H1 (cell line): ENCODE results near the gene WDR64. TPM values are rescaled to one million over a fixed set of nuclear protein-coding genes. Genes with fewer than 3 reads are reported as not detected.
"Not testable (repeated sequence)": the region's sequence is repeated elsewhere in the genome, so short reads cannot be mapped to it uniquely, and the experiment has no call there.

ENCODE experiments used
- CTCF ChIA-PET: fragments of 300-600 bp; sonication (Branson Sonifier 250); formaldehyde crosslinking; loops from one replicate; lab custom pipeline; 2021; ENCODE audit not compliant: partially characterized antibody; lab: Charles Lee
- POLR2A ChIA-PET: fragments of 300-600 bp; sonication (Branson Sonifier 250); formaldehyde crosslinking; loops from one replicate; lab custom pipeline; 2021; ENCODE audit warnings: inconsistent platforms; ENCODE audit not compliant: partially characterized antibody; lab: Charles Lee
- DNase-seq, 2 experiments: peaks; one replicate each; pipeline versions ENCODE4 v3.0.0 to v3.0.0-alpha.2; 2010 to 2022; ENCODE audit warnings: low spot score in 2 of 2, low read depth in 1 of 2, mixed read lengths in 1 of 2
- FAIRE-seq: peaks from 2 replicates; lab custom pipeline; 2011; peaks lifted over from hg19 to GRCh38; lab: Jason Lieb, UNC
- H2AFZ ChIP-seq: 2 replicates; pipeline ENCODE4 v1.8.1; 2012; ENCODE audit warnings: low read length, inconsistent platforms
- H2AK5ac ChIP-seq: 2 replicates; pipeline ENCODE4 v1.6.1; 2013; ENCODE audit warnings: low read depth, low read length
- H2BK120ac ChIP-seq: replicated peaks from 2 replicates; pipeline ENCODE3; 2013; ENCODE audit warnings: low read depth, low read length, inconsistent platforms
- H2BK12ac ChIP-seq: 2 replicates; pipeline ENCODE4 v1.6.1; 2013; ENCODE audit warnings: low read depth, low read length
- H2BK15ac ChIP-seq: 2 replicates; pipeline ENCODE4 v1.6.1; 2013; ENCODE audit warnings: low read length
- H2BK20ac ChIP-seq: 2 replicates; pipeline ENCODE4 v1.6.1; 2013; ENCODE audit warnings: low read length
- H2BK5ac ChIP-seq: 2 replicates; pipeline ENCODE4 v1.6.1; 2013; ENCODE audit warnings: low read depth, low read length
- H3K14ac ChIP-seq: 2 replicates; pipeline ENCODE4 v1.6.1; 2013; ENCODE audit warnings: inconsistent platforms; ENCODE audit not compliant: insufficient read length
- H3K18ac ChIP-seq: 2 replicates; pipeline ENCODE4 v1.6.1; 2013; ENCODE audit warnings: low read length; ENCODE audit errors: extremely low read depth
- H3K23ac ChIP-seq: 2 replicates; pipeline ENCODE4 v1.6.1; 2013; ENCODE audit warnings: inconsistent platforms; ENCODE audit not compliant: insufficient read length
- H3K23me2 ChIP-seq: 2 replicates; pipeline ENCODE4 v1.6.1; 2013; ENCODE audit warnings: low read depth, low read length
- H3K27ac ChIP-seq: 2 replicates; pipeline ENCODE4 v1.6.1; 2011; ENCODE audit warnings: low read depth, low read length, inconsistent platforms
- H3K27me3 ChIP-seq, 4 experiments: replicated peaks in 1 of 4; 1 replicate in 1 of 4; 2 replicates in 3 of 4; pipeline versions ENCODE4 v1.6.1 to v1.8.1; 2011 to 2013; ENCODE audit warnings: low read length in 3 of 4, mild to moderate bottlenecking in 3 of 4, inconsistent platforms in 2 of 4, mixed read lengths in 2 of 4, moderate library complexity in 1 of 4; ENCODE audit not compliant: control insufficient read depth in 3 of 4, insufficient read depth in 3 of 4; ENCODE audit errors: extremely low read depth in 1 of 4
- H3K36me3 ChIP-seq, 4 experiments: 2 replicates each; pipeline versions ENCODE4 v1.6.1 to v1.8.1; 2011 to 2013; ENCODE audit warnings: mild to moderate bottlenecking in 4 of 4, low read length in 3 of 4, moderate library complexity in 2 of 4, control low read depth in 1 of 4, inconsistent platforms in 1 of 4; ENCODE audit not compliant: insufficient read depth in 4 of 4, control insufficient read depth in 2 of 4
- H3K4ac ChIP-seq: replicated peaks from 2 replicates; pipeline ENCODE3; 2013; ENCODE audit warnings: low read length, low read depth, mixed read lengths, inconsistent platforms; ENCODE audit not compliant: insufficient read length
- H3K4me1 ChIP-seq, 4 experiments: replicated peaks in 1 of 4; 1 replicate in 1 of 4; 2 replicates in 3 of 4; pipeline versions ENCODE4 v1.6.1 to v1.8.1; 2011 to 2013; ENCODE audit warnings: low read length in 3 of 4, inconsistent platforms in 2 of 4, mixed read lengths in 1 of 4; ENCODE audit not compliant: insufficient read depth in 4 of 4, control insufficient read depth in 3 of 4
- H3K4me2 ChIP-seq, 2 experiments: 2 replicates each; pipeline versions ENCODE4 v1.6.1 to v1.8.1; 2011 to 2013; ENCODE audit warnings: low read depth in 2 of 2, low read length in 2 of 2, control low read depth in 1 of 2, inconsistent platforms in 1 of 2, mild to moderate bottlenecking in 1 of 2; ENCODE audit not compliant: insufficient read depth in 1 of 2
- H3K4me3 ChIP-seq, 4 experiments: fragments of 200-600, 300-600 bp in 1 of 4; sonication (generic), shearing (Covaris generic), sonication (Bioruptor Twin) in 1 of 4; 2 replicates each; pipeline versions ENCODE4 v1.5.1 to v1.8.1; 2011 to 2016; ENCODE audit warnings: low read length in 4 of 4, low read depth in 3 of 4, control low read depth in 2 of 4, inconsistent platforms in 2 of 4, mild to moderate bottlenecking in 2 of 4, mixed read lengths in 1 of 4, moderate library complexity in 1 of 4; ENCODE audit not compliant: insufficient read depth in 2 of 4; ENCODE audit errors: extremely low read depth in 1 of 4
- H3K56ac ChIP-seq: replicated peaks from 2 replicates; pipeline ENCODE3; 2013; ENCODE audit warnings: low read depth, mild to moderate bottlenecking, mixed read lengths, low read length, inconsistent platforms; ENCODE audit not compliant: insufficient read length
- H3K79me1 ChIP-seq: 2 replicates; pipeline ENCODE4 v1.6.1; 2013; ENCODE audit warnings: low read depth, low read length, control low read depth
- H3K79me2 ChIP-seq, 2 experiments: 2 replicates each; pipeline versions ENCODE4 v1.6.1 to v1.8.1; 2012 to 2013; ENCODE audit warnings: low read length in 2 of 2, mild to moderate bottlenecking in 2 of 2, inconsistent platforms in 1 of 2; ENCODE audit not compliant: insufficient read depth in 2 of 2, control insufficient read depth in 1 of 2
- H3K9ac ChIP-seq, 4 experiments: replicated peaks in 1 of 4; 1 replicate in 1 of 4; 2 replicates in 3 of 4; pipeline versions ENCODE4 v1.6.1 to v1.8.1; 2011 to 2013; ENCODE audit warnings: low read depth in 3 of 4, low read length in 3 of 4, control low read depth in 2 of 4, mild to moderate bottlenecking in 2 of 4, moderate library complexity in 2 of 4, inconsistent platforms in 1 of 4; ENCODE audit errors: extremely low read depth in 1 of 4
- H3K9me3 ChIP-seq, 2 experiments: 2 replicates each; pipeline versions ENCODE4 v1.6.1 to v1.8.1; 2012 to 2013; ENCODE audit warnings: mild to moderate bottlenecking in 2 of 2, moderate library complexity in 2 of 2, control low read depth in 1 of 2, inconsistent platforms in 1 of 2, low read depth in 1 of 2, low read length in 1 of 2, mixed read lengths in 1 of 2; ENCODE audit not compliant: insufficient read depth in 2 of 2
- H4K20me1 ChIP-seq, 2 experiments: replicated peaks in 1 of 2; 2 replicates each; pipeline versions ENCODE3 to v1.8.1; 2011 to 2013; ENCODE audit warnings: inconsistent platforms in 2 of 2, low read length in 2 of 2, mild to moderate bottlenecking in 1 of 2; ENCODE audit not compliant: insufficient read depth in 2 of 2, control insufficient read depth in 1 of 2
- H4K5ac ChIP-seq: 2 replicates; pipeline ENCODE4 v1.6.1; 2013; ENCODE audit warnings: low read length, low read depth, mixed read lengths, inconsistent platforms; ENCODE audit not compliant: insufficient read length
- H4K8ac ChIP-seq: 2 replicates; pipeline ENCODE4 v1.8.0; 2013; ENCODE audit warnings: mild to moderate bottlenecking, moderate library complexity, low read length, inconsistent platforms; ENCODE audit not compliant: insufficient read depth; ENCODE audit errors: extremely low read depth
- H4K91ac ChIP-seq: replicated peaks from 2 replicates; pipeline ENCODE3; 2013; ENCODE audit warnings: low read length, mixed read lengths, inconsistent platforms; ENCODE audit not compliant: insufficient read length
- TAF1 ChIP-seq: IDR thresholded peaks from 2 replicates; pipeline ENCODE4 v1.6.1; 2011; ENCODE audit warnings: mild to moderate bottlenecking, low read depth, low read length
- WGBS, 2 experiments: shearing (Covaris generic) in 1 of 2; methylation state at CpG; one replicate each; pipeline versions ENCODE4 v1.1.6 to v1.1.7; 2013 to 2015; ENCODE audit warnings: low lambda C conversion rate in 2 of 2, mixed read lengths in 2 of 2, inconsistent platforms in 1 of 2, low coverage in 1 of 2, missing lambda C conversion rate in 1 of 2; ENCODE audit not compliant: insufficient replicate concordance in 2 of 2, insufficient coverage in 1 of 2, insufficient read length in 1 of 2; ENCODE audit errors: extremely low coverage in 1 of 2, missing lambda C conversion rate in 1 of 2; 5-methylcytosine and 5-hydroxymethylcytosine counted together
- polyA plus RNA-seq, 7 experiments: library from polyadenylated mRNA; depleted of rRNA in 3 of 7; stranded (reverse) in 5 of 7; unstranded in 2 of 7; fragments of >200 nt in 5 of 7; fragments of 200-250 nt in 2 of 7; gene quantifications; 1 replicate in 5 of 7; 2 replicates in 1 of 7; 4 replicates in 1 of 7; pipeline versions ENCODE4 v1.2.1 to v1.2.3, GENCODE V29; 2011 to 2013; ENCODE audit warnings: missing spikeins in 2 of 7, mixed read lengths in 2 of 7
- total RNA-seq: library from RNA; stranded (reverse); fragmentation: NEBNext Ultra II Directional; extraction: Animal tissue kit (Norgen Biotek cat#: 25700); gene quantifications from 2 replicates; pipeline ENCODE4 v1.2.1, GENCODE V29; 2021

The WDR64 gene
- total and polyA plus RNA-seq, 2 of the 8 experiments (the other 6 are each of a cell fraction or from before 2014, with no cell fraction given) = 0.02 TPM; not detected in 1

DNA sequence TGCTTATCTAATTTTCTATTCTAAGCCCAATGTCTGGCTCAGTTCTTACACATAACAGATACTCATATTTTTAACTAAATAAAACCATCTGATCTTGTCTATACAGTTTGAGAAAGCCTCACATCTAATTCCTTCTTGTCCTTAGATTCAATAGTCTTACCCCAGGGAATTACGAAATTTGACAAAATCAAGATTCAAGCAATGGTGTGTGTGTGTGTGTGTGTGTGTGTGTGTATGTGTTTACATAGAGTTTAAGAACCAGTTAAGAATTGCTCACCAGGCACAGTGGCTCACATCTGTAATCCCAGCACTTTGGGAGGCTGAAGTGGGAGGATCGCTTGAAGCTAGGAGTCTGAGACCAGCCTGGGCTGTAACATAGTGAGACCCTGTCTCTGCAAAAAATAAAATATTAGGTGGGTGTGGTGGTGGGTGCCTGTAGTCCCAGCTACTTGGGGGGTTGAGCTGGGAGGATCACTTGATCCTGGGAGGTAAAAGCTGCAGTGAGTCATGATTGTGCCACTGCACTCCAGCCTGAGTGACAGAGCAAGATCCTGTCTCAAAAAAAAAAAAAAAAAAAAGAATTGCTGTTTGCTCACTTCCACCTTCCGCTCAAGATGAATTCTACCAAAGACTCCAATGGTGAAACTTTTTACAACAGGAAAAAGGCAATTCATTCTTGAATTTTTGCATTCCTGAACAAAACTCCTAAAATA, 6.2 kb downstream of the WDR64 start (continued):
- no peak for TF ChIP-seq TAF1
- TF ChIP-seq, all 59 proteins: peak for 0

- H3K9me3 ChIP-seq, H2BK5ac ChIP-seq, H3K14ac ChIP-seq, H4K20me1 ChIP-seq, H3K4ac ChIP-seq, H2BK15ac ChIP-seq, H3K56ac ChIP-seq, H3K4me1 ChIP-seq, H3K23me2 ChIP-seq, H3K27me3 ChIP-seq, DNase-seq, H2BK12ac ChIP-seq, H4K8ac ChIP-seq, H3K36me3 ChIP-seq, H3K4me3 ChIP-seq, POLR2A ChIA-PET, H4K5ac ChIP-seq, H4K91ac ChIP-seq, H3K18ac ChIP-seq, H3K9ac ChIP-seq, H2AK5ac ChIP-seq, H3K79me1 ChIP-seq, FAIRE-seq, H3K27ac ChIP-seq, H3K79me2 ChIP-seq, H2BK20ac ChIP-seq, H2AFZ ChIP-seq, H2BK120ac ChIP-seq, H3K4me2 ChIP-seq, H3K23ac ChIP-seq: not testable (repeated sequence)
- CTCF ChIA-PET = interaction anchor here (1.7 kb wide), 1 partner anchor 170 kb away, joined by 3 read pairs; no protein-coding TSS in a partner anchor
- WGBS, 2 experiments = 95% methylated on average over 2 of the region's 2 CpGs; no CpG with 5 or more reads in 1 of the 2 experiments
Measured at GRCh38 chr1:241659016-241659415, 6.9 kb downstream of the WDR64 start.
